Measurements from ENCODE around the gene HSD17B8. TPM values are rescaled to one million over a fixed set of nuclear protein-coding genes. Genes with fewer than 3 reads are reported as not detected.
A peak's percentile ranks its signal among the peaks of the same experiment; 100 is the strongest.

Gene HSD17B8
- total RNA-seq, 1 donor from 2014 or later = 6.5 TPM

DNA sequence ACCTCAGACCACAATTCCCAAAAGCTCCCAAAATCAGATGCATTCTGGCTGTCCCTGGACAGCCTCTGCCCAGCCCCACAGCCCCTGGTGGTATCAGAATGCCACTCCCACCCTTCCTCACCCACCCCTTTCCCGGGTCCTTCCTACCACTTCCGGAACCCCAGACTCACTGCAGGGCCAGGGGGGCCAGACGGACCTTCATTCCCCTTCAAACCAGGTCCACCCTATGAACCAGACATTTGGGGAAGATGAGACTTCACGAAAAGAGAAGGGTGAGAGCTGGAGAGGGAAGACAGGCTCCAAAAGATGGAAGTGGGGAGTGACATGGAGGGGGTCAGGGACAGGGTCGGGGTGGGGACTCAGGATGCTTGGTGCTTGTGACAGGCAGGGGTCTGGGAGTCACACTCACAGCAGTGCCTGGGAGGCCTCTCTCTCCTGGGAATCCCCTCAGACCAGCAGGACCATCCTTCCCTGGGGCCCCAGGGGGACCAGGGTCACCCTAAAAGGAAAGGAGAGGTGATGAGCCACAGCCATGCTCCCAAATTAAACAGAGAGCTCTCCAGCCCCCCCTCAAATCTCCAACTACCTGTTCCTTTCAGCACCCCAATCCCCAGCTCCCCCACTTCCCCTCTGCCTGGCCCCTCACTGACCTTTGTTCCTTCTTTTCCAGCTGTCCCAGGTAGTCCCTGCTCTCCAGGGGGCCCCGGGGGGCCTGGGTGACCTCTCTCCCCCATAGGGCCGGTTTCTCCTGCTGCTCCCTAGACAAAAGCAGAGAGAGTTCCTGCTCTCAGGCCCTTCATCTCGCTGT, 32.4 kb upstream of the HSD17B8 start:
- DNase-seq (ENCODE audit: low spot score) = no peak
- no peaks in the 10 kb centered on the region for H3K4me1 Mint-ChIP-seq (ENCODE audit: unreplicated experiment)
- no peaks in the 10 kb centered on the region for H3K9me3 Mint-ChIP-seq (ENCODE audit: unreplicated experiment)
- H3K27ac Mint-ChIP-seq (ENCODE audit: unreplicated experiment) = no peak overlapping the region
- H3K4me3 Mint-ChIP-seq (ENCODE audit: unreplicated experiment) = no peak overlapping the region
- peaks cover 10% of the 10 kb centered on the region for H3K36me3 Mint-ChIP-seq (ENCODE audit: low read depth, unreplicated experiment)
- peaks cover 14% of the 10 kb centered on the region for H3K27me3 Mint-ChIP-seq (ENCODE audit: unreplicated experiment)
- TF ChIP-seq, protein P1, sequence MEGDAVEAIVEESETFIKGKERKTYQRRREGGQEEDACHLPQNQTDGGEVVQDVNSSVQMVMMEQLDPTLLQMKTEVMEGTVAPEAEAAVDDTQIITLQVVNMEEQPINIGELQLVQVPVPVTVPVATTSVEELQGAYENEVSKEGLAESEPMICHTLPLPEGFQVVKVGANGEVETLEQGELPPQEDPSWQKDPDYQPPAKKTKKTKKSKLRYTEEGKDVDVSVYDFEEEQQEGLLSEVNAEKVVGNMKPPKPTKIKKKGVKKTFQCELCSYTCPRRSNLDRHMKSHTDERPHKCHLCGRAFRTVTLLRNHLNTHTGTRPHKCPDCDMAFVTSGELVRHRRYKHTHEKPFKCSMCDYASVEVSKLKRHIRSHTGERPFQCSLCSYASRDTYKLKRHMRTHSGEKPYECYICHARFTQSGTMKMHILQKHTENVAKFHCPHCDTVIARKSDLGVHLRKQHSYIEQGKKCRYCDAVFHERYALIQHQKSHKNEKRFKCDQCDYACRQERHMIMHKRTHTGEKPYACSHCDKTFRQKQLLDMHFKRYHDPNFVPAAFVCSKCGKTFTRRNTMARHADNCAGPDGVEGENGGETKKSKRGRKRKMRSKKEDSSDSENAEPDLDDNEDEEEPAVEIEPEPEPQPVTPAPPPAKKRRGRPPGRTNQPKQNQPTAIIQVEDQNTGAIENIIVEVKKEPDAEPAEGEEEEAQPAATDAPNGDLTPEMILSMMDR (IDR thresholded peaks at IDR 0.05; ENCODE audit: unreplicated experiment) = no peak

DNA sequence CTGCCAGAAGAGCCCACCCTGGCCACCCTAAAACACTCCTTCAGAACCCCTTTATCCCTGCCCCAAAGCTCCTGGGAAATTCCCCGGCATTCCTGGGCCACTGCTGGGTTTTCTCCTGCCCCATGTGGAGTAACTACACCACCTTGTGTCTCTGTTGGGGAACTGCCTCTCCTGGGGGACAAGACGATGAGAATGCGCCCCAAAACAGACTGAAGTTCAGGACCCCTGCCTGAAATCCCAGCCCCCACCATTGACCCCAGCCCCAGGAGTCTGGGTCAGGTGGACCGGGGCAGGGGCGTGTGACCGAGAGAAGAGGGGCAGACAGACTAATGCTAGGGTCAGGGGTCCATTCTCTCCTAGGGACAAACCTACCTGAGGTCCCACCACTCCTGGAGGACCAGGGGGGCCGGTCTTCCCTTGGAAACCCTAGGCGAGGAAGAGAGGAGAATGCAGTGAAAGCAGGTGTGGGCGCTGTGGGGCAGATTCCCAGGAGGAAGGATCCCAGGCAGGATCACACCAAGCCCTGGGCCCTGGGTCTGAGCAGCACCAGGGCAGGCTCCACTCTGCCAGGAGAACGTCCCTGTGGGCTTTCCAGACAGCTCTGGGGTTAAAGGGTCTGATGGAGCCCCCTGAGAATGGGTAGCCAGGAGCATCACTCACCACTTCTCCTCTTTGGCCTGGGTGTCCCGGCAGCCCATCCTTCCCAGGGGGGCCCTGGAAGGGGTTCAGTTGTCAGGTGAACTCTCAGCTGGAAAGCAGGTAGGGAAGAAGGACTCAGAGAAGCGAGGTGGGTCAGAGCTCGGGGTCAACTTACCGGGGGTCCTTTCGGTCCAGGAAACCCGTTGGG, 31.5 kb upstream of the HSD17B8 start:
- peaks cover 2% of the 10 kb centered on the region for H3K4me1 Mint-ChIP-seq (ENCODE audit: unreplicated experiment)
- H3K4me3 Mint-ChIP-seq (ENCODE audit: unreplicated experiment) = no peak overlapping the region
- H3K27me3 Mint-ChIP-seq (ENCODE audit: unreplicated experiment) = peaks cover 14% of the 10 kb centered on the region
- TF ChIP-seq, protein P1 (IDR thresholded peaks at IDR 0.05; ENCODE audit: unreplicated experiment) = peak; percentile 35
- H3K9me3 Mint-ChIP-seq (ENCODE audit: unreplicated experiment) = no peaks in the 10 kb centered on the region
- DNase-seq (ENCODE audit: low spot score) = peak; percentile 41
- H3K27ac Mint-ChIP-seq (ENCODE audit: unreplicated experiment) = no peak overlapping the region
- peaks cover 13% of the 10 kb centered on the region for H3K36me3 Mint-ChIP-seq (ENCODE audit: low read depth, unreplicated experiment)

GRCh38 chr6:33173535-33174180, 30.8 kb upstream of the HSD17B8 start:
- DNase-seq (ENCODE audit: low spot score) = no peak
- no peaks in the 10 kb centered on the region for H3K9me3 Mint-ChIP-seq (ENCODE audit: unreplicated experiment)

DNA sequence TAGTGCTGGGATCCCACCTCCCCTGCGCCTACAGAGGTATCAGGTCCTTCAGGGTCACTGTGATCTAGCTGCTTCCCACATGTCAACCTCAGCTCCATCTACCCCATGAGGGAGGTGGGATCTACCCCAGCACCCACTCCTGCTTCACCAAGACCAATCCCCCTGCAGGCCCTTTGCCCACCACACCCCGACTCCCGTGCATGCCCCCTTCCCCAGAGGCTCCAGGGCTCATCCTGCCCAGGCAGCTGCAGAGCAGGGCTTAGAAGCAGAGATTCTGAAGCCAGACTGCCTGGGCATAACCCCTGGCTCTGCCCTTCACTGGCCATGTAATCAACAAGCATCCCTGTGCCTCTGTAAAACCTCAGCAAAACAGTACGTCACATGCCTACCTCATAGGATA, 29.7 kb upstream of the HSD17B8 start:
- H3K4me1 Mint-ChIP-seq (ENCODE audit: unreplicated experiment) = peaks cover 2% of the 10 kb centered on the region
- H3K4me3 Mint-ChIP-seq (ENCODE audit: unreplicated experiment) = no peak overlapping the region
- H3K36me3 Mint-ChIP-seq (ENCODE audit: low read depth, unreplicated experiment) = peaks cover 16% of the 10 kb centered on the region
- H3K27ac Mint-ChIP-seq (ENCODE audit: unreplicated experiment) = no peak overlapping the region
- TF ChIP-seq, protein P1 (IDR thresholded peaks at IDR 0.05; ENCODE audit: unreplicated experiment) = no peak
- DNase-seq (ENCODE audit: low spot score) = no peak
- H3K9me3 Mint-ChIP-seq (ENCODE audit: unreplicated experiment) = no peaks in the 10 kb centered on the region
- H3K27me3 Mint-ChIP-seq (ENCODE audit: unreplicated experiment) = peaks cover 12% of the 10 kb centered on the region

More at GRCh38 chr6:33173535-33174180, 30.8 kb upstream of the HSD17B8 start:
- no peak overlapping the region for H3K4me3 Mint-ChIP-seq (ENCODE audit: unreplicated experiment)
- peaks cover 14% of the 10 kb centered on the region for H3K27me3 Mint-ChIP-seq (ENCODE audit: unreplicated experiment)
- TF ChIP-seq, protein P1 (IDR thresholded peaks at IDR 0.05; ENCODE audit: unreplicated experiment) = no peak
- H3K36me3 Mint-ChIP-seq (ENCODE audit: low read depth, unreplicated experiment) = peaks cover 15% of the 10 kb centered on the region
- H3K27ac Mint-ChIP-seq (ENCODE audit: unreplicated experiment) = no peak overlapping the region
- H3K4me1 Mint-ChIP-seq (ENCODE audit: unreplicated experiment) = peaks cover 2% of the 10 kb centered on the region
